GM21576 (cell line): ENCODE data around the gene TEX36.
"Not testable (repeated sequence)": the region's sequence is repeated elsewhere in the genome, so short reads cannot be mapped to it uniquely, and the experiment has no call there.

Experiments
- ATAC-seq: cut with Tn5 transposase; IDR thresholded peaks from one replicate; pipeline ENCODE4 v1.9.1; 2021; ENCODE audit warnings: mild to moderate bottlenecking, moderate library complexity; ENCODE audit not compliant: unreplicated experiment

TEX36 gene

DNA sequence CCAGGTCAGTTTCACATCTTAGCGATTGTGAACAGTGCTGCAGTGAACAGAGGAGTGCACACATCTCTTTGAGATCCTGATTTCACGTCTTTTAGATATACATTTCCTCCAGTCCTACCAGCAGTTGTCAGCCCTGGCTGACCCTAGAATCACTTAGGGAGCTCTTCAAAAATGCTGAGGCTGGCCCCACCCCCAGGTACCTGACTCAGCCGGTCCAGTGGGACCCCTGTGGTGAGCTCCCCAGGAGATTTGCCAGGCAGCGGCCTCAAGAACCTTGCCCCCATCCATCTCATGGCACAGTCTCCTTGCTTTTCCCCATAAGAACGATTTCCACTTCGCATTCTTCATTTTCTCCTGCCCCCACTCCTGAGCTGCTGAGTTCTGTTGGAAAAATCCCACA lies 45.5 kb downstream of the TEX36 start:
- no peak for ATAC-seq

DNA sequence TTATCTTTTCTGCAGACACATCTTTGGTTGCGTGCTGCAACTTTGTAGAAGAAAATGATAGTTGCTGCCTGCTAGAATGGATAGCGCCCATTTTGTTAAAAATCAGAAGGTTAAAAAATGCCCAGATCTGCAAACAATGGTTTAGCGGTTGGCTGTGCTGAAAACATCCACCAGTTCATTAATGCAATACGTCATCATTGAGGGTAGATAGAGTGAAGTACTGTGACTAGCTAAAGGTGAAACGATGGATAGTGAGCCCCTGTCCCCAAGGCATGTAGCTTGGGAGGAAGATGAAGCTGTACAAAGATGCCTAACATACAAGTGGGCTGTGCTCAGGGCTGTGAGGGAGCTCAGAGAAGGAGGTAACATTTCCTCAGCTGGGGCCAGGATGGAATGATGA lies 48.4 kb downstream of the TEX36 start:
- no peak for ATAC-seq

DNA sequence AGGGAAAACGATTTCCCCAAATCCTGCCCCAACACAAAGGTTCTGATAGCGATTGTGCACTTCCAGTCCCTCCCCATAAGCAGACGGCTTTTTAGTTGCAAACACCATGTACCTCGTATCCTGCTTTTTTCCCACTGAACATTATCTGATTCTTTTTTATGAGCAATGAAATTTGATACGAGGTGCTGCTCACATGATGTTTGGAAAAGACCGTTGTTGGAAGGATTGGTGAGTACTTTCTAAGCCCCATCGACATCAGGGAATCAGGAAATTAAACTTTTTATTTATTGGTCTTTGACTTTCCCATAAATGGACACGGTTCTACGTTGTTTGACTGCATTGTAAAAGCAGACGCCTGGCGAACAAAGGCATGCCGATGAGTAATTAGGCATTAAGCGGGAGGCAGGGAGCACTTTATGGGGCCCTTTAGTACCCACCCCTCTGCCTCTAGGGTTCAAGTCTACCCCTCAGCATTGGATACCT lies 49.4 kb downstream of the TEX36 start:
- no peak for ATAC-seq

DNA sequence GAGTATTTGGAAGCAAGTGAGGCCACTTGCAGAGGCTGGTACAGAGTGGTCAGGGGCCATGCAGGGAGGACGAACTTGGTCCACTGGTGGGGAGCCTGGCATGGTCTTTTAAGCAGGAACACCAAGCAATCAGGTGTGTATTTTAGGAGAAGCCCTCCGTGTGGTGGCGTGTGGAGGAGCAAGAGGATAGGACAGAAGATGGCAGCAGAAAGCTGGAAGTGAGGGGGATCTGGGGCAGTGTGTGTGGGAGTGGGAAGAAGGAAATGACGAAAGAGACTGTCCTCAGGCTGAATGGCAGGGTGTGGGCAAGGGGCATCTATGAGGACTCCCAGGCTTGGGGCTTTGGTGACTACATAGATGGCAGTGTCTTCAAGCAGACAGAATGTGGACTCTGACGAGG lies 51.2 kb downstream of the TEX36 start:
- ATAC-seq: no peak

DNA sequence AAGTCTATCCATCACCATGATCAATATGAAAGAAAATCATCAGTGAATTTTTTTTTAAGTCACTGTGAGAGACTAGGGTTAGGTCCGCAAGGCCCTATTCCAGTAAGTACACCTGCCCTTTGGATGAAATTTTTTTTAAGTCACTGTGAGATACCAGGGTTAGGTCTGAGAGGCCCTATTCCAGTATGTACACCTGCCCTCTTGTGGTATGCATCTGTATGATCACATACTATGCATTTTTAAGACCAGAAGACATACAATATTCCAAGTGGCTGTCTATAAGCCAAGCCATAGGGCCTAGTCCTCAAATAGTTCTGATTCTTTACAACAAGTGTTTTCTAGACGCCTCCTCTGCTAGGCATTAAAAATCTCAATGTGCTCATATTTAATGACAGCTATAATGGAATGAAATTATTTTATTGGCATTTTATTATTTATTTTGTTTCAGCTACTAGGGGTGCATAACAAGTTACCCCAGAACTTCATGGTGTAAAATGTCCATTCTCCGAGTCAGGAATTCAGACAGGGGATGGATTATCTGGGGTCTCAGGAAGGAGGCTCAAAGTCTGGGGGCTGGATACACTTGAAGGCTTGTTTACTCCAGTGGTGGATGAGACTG lies 53.1 kb downstream of the TEX36 start:
- ATAC-seq: no peak

DNA sequence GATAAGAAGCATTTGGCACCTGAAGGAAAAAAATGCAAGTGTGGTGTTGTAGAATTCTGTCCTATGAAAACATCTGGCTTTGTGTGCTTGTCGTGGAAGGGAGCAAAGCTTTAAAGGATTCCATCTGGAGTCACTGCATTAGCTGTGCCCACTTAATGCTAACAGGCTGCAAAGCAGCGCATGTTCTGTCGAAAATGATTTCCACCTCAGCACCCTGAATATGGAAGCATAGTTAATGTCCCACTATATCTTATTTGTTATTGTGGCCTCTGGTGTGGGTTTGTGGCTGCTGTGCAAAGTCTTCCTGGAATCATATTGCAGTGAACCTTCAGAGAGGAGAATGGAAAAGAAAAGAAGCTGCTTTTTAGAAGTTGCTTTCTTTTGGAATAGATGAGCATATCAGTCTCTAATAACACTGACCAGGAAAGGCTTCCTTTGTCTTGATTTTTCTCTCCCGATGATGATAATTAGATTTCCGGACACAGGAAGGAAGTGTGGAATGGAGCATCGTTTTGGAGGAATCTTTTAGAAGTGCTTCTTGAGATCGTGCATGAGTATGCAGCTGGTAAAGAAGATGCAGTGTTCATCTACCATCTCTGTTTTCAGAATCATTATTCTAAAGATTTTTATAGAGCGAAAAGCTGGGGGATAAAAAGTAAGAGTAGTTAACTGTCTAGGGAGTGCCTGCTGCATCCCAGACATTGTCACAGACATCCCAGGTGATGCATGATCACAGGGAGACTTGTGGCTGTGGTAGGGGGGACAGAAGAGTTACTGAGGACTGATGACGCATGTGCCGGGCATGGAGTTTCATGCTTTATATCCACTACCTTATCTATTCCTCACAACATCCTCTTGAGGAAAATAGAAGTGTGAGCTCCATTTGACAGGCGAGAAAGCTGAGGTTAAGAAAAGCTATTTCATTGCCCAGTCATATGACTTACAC lies 54.6 kb downstream of the TEX36 start:
- ATAC-seq: no peak

DNA sequence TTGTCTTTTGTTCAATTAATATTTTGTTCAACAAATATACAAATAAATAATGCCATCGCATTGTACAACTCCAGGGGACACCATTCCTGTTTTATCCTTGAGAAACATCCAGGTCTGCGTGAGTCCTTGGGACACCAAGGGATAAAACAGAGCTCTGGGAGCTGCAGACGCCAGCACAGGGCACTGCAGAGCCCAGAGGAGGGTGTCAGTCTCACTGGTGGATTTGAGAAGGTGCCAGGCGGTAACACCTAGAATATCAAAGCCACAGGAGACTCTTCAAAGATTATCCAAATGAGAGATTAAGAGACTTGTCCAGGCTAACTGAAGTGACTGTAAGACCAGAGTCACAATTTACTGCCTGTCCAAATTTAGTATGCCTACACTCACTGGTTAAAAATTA lies 55.3 kb downstream of the TEX36 start:
- ATAC-seq: no peak

DNA sequence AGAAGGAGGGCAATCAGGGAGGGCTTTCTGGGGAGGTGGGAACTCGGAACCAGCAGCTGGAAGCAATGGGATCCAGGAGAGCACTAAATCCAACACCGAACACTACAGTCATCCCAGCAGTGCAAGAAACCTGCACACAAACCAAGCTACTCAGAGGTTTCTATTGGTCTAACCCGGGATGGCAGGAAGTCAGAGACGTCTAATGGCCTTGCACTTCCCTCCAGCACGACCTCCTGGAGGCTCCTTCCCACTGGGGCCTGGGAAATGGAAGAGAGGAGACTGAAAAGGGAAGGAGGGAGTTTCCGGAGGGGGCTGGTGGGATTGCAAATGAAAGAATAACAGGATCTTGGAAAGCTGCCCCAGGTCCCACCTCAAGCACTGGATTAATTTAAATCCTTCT lies 56.3 kb downstream of the TEX36 start:
- no peak for ATAC-seq

DNA sequence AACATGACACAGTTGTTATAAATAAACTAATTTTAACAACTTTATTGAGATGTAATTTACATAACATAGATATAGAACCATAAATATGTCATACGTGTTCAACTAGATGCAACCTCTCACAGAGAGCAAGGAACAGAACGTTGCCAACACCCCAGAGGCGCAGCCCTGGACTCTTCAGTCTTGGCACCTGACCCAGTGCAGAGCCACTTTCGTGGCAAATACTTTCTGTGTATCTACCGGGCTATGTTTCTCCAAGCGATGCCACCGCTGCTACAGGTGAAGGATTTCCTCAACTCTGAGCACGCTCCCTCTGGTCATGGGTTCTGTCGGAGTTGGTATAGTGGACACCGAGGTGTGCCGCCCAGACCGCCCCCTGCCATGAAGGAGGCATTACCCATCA lies 57.4 kb downstream of the TEX36 start:
- ATAC-seq: no peak

DNA sequence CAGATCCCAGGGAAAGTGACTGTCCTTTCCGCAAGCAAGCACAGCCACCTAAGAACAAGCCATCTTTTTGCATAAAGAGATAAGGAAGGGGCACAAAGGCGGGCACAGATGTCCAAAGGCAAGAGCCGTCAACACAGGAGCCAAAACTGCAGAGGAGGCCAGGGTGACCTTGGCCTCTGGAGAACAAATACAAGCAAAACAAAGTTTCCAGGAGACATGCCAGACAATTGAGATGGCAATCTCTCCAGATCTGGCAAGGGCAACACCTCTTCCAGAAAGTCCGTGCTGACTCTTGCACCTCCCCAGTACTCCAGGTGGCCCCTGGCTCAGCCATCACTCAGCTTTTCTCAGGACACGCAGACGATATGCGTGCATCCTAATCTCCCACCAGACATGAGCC lies 58.2 kb downstream of the TEX36 start:
- ATAC-seq: no peak

DNA sequence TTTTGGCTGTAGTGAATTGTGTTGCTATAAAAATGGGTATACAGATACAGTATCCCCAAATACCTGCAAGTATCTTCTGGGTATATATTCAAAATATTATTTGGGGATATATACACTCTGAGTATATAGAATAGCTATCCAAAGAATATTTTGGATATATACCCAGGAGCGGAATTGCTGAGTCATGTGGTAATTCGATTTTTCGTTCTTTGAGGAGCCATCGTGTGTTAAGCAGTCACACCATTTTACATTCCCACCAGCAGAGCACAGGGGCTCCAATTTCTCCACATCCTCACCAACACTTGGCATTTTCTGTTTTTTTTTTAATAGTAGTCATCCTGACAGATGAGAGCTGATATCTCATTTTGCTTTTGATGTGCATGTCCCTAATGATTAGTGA lies 61.9 kb downstream of the TEX36 start:
- no peak for ATAC-seq

DNA sequence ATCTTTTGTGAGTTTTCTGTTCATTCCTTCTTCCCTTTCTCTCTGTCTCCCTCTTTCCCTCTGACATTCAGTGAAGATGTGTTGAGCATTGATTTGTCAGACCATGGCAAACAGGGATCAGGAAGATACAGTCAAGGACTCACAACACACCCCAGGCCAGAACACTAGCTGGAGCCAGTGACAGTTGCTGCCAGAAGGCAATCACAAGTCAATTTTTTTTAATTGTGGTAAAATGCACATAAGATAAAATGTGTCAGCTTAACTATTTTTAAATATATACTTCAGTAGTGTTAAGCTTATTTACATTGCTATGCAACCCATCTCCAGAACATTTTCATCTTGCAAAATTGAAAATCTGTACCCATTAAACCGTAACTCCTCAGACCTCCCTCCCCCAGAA lies 62.6 kb downstream of the TEX36 start:
- ATAC-seq: no peak

DNA sequence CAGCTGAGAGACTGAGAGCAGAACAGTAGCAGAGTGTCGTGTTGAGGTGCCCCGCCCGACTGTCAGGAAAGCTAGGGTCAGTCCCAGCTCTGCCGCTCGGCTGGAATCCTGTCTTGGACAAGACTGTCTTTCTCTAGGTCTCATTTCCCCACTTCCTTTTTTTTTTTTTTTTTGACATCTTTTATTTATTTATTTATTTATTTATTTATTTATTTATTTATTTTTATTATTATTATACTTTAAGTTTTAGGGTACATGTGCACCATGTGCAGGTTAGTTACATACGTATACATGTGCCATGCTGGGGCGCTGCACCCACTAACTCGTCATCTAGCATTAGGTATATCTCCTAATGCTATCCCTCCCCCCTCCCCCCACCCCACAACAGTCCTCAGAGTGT lies 69.9 kb downstream of the TEX36 start:
- not testable (repeated sequence) for ATAC-seq

DNA sequence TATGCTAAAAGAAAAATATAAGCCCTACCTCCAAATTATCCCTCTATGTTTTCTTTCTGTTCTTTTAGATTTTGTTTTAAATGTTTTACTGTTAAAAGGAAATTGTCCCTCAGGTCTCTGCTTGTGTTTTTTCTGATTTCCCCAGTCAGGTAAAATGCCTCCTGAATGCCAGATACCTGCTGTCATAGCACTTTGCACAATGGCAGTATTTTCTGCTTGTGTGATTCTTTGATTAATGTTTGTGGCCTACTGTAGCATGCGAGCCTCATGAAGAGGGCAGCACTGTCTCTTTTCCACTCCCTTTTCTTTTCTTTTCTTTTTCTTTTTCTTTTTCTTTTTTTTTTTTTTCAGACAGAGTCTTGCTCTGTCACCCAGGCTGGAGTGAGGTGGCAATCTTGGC lies 71.2 kb downstream of the TEX36 start:
- ATAC-seq: no peak

DNA sequence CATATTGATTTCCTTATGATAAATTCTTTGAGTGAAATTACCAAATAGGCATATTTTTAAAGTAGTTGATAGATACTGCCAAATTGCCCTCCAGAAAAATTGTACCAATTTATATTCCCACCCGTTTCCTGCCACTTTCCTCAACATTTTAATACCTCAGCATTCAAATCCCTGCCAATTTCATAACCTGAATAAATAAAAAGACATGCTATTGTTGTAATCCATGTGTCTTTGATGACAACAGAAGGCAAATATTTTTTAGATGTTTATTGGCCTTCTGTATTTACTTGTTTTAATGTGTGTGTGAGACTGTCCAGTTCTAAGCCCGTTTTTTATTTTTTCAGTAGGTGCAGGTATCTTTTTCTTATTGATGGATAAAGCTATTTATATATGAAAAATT lies 71.7 kb downstream of the TEX36 start:
- ATAC-seq: no peak

DNA sequence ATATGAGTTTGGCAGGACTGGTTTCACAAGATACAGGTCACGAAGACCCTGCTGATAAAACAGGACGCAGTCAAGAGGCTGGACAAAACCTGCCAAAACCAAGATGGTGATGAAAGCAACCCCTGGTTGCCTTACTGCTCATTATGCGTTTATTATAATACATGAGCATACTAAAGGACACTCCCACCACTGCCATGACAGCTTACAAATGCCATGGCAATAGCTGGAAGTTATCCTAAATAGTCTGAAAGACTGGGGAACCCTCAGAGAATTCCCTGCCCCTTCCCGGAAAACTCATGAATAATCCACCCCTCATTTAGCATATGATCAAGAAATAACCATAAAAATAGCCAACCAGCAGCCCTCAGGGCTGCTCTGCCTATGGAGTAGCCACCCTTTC lies 73.1 kb downstream of the TEX36 start:
- ATAC-seq: no peak

DNA sequence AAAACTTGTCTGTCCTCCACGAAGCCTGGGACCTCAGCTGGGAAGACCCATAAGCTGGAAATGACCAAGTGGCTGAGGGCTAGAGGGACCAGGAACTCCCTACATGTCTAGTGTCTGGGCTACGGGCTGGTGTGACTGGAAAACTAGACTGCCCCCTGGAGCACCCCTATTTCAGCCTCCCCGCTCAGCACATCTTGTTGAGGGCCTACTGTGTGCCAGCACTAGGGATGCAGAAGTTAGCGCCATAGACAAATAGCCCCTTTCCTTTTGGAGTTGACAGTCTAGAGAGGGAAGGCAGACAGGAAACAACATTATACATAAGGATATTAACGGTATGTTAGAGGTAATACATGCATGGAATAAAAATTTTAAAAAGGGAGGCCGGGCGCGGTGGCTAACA lies 74.5 kb downstream of the TEX36 start:
- no peak for ATAC-seq

DNA sequence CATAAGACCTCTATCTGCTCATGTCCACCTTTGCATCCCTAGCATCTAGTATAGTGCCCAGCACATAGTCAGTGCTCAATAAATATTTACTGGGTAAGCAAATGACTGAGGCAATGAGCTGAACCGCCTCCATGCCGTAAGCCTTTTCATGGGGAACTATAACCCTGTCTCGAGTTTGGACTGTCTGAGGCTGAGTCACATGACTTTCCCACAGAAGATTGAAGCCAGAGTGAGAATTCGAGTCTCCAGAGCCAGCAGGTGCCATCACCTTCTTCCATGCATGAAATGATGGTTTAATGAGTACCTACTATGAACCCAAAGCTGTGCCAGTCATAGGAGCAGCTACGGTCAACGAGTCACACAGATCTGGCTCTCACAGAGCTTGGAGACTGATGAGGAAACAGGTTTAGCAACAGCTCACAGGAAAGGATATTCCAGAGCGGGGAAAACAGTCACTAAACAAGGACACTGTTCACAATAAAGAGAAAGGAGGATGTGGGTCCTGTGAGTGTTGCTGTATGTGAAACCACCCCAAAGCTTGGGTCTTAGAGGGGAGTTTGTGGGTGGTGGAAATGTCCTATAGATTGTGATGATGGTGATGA lies 75.2 kb downstream of the TEX36 start:
- ATAC-seq: no peak

DNA sequence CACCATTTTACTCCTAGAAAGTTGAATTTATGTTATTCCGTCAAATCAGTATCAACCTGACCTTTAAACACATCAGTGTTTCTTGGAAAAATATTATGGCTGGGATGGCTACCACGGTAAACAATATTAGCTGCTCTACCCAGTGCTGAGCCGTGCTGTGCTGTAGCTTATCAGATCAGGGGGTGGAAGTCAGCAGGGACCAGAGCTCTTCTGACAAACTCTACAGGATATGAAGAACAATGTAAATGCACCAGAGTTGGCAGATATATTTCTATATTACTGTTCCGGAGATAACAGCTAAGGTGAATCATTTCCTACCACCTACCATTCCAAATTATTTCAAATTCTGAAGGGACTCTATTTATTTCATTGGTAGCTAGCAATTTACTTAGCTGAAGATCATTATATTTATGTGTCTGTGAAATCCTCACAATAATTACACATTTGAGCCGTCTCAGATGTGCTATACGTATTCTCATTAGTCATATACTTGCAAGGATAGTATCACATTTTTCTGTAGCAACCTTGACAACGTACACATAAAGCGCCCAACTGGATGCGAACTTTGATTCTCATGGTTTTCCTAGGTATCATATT lies 76.5 kb downstream of the TEX36 start:
- ATAC-seq: no peak
